Spleen (tissue), 11 donors: ENCODE data around the gene CCDC137. TPM values are rescaled to one million over a fixed set of nuclear protein-coding genes. Genes with fewer than 3 reads are reported as not detected.
A peak's percentile ranks its signal among the peaks of the same experiment; 100 is the strongest.

Source experiments
- DNase-seq: peaks from one replicate; pipeline ENCODE4 v3.0.0-alpha.2; 2020
- H3K27ac ChIP-seq, 8 donors: fragments of 200-600 bp; sonication (generic) in 7 of 8; 1 replicate in 4 of 8; 2 replicates in 4 of 8; pipeline versions ENCODE4 v1.5.0 to v1.8.0; 2016 to 2021; ENCODE audit warnings: inconsistent platforms in 4 of 8, mild to moderate bottlenecking in 4 of 8, moderate library complexity in 1 of 8
- H3K27me3 ChIP-seq, 7 donors: fragments of 200-600 bp; sonication (generic) in 6 of 7; replicated peaks in 1 of 7; 1 replicate in 4 of 7; 2 replicates in 3 of 7; pipeline versions ENCODE4 v1.5.0 to v1.8.0; 2016 to 2021; ENCODE audit warnings: inconsistent platforms in 3 of 7, mild to moderate bottlenecking in 1 of 7
- H3K36me3 ChIP-seq, 6 donors: fragments of 200-600 bp; sonication (generic) in 5 of 6; 1 replicate in 4 of 6; 2 replicates in 2 of 6; pipeline versions ENCODE4 v1.5.0 to v1.8.0; 2016 to 2021; ENCODE audit warnings: inconsistent platforms in 2 of 6
- H3K4me1 ChIP-seq, 6 donors: fragments of 200-600 bp; sonication (generic) in 5 of 6; 1 replicate in 3 of 6; 2 replicates in 3 of 6; pipeline versions ENCODE4 v1.5.0 to v1.8.0; 2016 to 2021; ENCODE audit warnings: inconsistent platforms in 3 of 6
- H3K4me3 ChIP-seq, 8 donors: fragments of 200-600 bp; sonication (generic) in 7 of 8; 1 replicate in 4 of 8; 2 replicates in 4 of 8; pipeline versions ENCODE4 v1.5.0 to v1.8.0; 2016 to 2021; ENCODE audit warnings: inconsistent platforms in 4 of 8, mild to moderate bottlenecking in 4 of 8, moderate library complexity in 2 of 8
- H3K9me3 ChIP-seq, 8 donors: fragments of 200-600 bp; sonication (generic) in 7 of 8; 1 replicate in 4 of 8; 2 replicates in 4 of 8; pipeline versions ENCODE4 v1.5.0 to v1.8.0; 2016 to 2021; ENCODE audit warnings: inconsistent platforms in 4 of 8
- CTCF ChIP-seq, 11 experiments: fragments of 200-600 bp in 7 of 11; fragments of 450-650 bp in 4 of 11; sonication (generic) in 4 of 11; IDR thresholded peaks in 8 of 11; conservative IDR thresholded peaks in 3 of 11; 1 replicate in 7 of 11; 2 replicates in 4 of 11; pipeline versions ENCODE4 v1.4.0 to v1.8.0; 2016 to 2021; ENCODE audit warnings: antibody characterized with exemption in 11 of 11, inconsistent platforms in 4 of 11, mild to moderate bottlenecking in 1 of 11
- POLR2A ChIP-seq, 3 donors: fragments of 450-650 bp; IDR thresholded peaks; one replicate each; pipeline ENCODE4 v1.5.1; 2017; ENCODE audit warnings: antibody characterized with exemption in 3 of 3, mild to moderate bottlenecking in 1 of 3
- POLR2AphosphoS5 ChIP-seq, 3 donors: sonication (generic); formaldehyde crosslinking; IDR thresholded peaks; one replicate each; pipeline ENCODE4 v1.5.1; 2017; ENCODE audit warnings: antibody characterized with exemption in 3 of 3
- WGBS, 5 donors: extraction: QIAGEN DNeasy Blood & Tissue Kit in 3 of 5; methylation state at CpG; one replicate each; pipeline versions ENCODE4 v1.1.5 to v1.1.7; 2013 to 2018; 5-methylcytosine and 5-hydroxymethylcytosine counted together
- intact Hi-C: fragments of 100-400 bp; cut with DNase I; formaldehyde crosslinking; loops from one replicate; pipeline ENCODE4 v1.15.0; 2023; ENCODE audit warnings: low total_unique reads
- polyA plus RNA-seq, 3 donors: library from polyadenylated mRNA; stranded (reverse); fragments of 200-250 nt; gene quantifications; one replicate each; pipeline ENCODE4 v1.2.1, GENCODE V29; 2013
- total RNA-seq, 7 donors: library from RNA; depleted of rRNA in 3 of 7; stranded (reverse); fragments of >200 nt in 3 of 7; fragmentation: NEBNext Ultra II Directional in 4 of 7; extraction: Animal tissue kit (Norgen Biotek cat#: 25700) in 4 of 7; gene quantifications; one replicate each; pipeline versions ENCODE4 v1.1.0 to v1.2.1, GENCODE V29; 2016 to 2021
- donor health status: healthy with polysubstance abuse.
- donor health status: DM: no; HTN: no; CAD: no; lungs with moderate emphysema.
- donor health status: DM: no; HTN: no; CAD: no.
- donor health status: Bipolar disorder and iron deficiency.
- donor health status: healthy.
- donor health status: DM: no; HTN: no; CAD: no.
- donor health status: DM: yes; HTN: yes; CAD: no.

Gene CCDC137
- total and polyA plus RNA-seq, 10 donors, result 10.7 to 40.1 (median 19.9) TPM

- H3K9me3 ChIP-seq, result peaks cover 0 to 11% (median 0%) of the 10 kb centered on the region in 8 donors
- no peak for DNase-seq
- intact Hi-C loops, result no loop called here
- peaks cover 0 to 4% (median 0%) of the 10 kb centered on the region in 6 donors for H3K4me1 ChIP-seq
- TF ChIP-seq POLR2A (IDR thresholded peaks at IDR 0.05) (no peak), CTCF (IDR thresholded peaks at IDR 0.05 in 8 of 11, conservative IDR thresholded peaks at IDR 0.05 in 3 of 11) (no peak), POLR2AphosphoS5 (IDR thresholded peaks at IDR 0.05) (no peak)
- no peaks in the 10 kb centered on the region for H3K36me3 ChIP-seq
- no peak overlapping the region for H3K27ac ChIP-seq
- WGBS, 5 donors, result 74 to 89% (median 79%) methylated on average over 12 of the region's 12 CpGs
- no peak overlapping the region for H3K4me3 ChIP-seq
- peaks cover 0 to 52% (median 36%) of the 10 kb centered on the region in 7 donors for H3K27me3 ChIP-seq
Observed at GRCh38 chr17:81646869-81647600, 19.5 kb upstream of the CCDC137 start.

GRCh38 chr17:81647640-81648012, 18.9 kb upstream of the CCDC137 start:
- peaks cover 0 to 56% (median 36%) of the 10 kb centered on the region in 7 donors for H3K27me3 ChIP-seq
- no peak for TF ChIP-seq POLR2AphosphoS5 (IDR thresholded peaks at IDR 0.05)
- no peak for TF ChIP-seq CTCF (IDR thresholded peaks at IDR 0.05 in 8 of 11, conservative IDR thresholded peaks at IDR 0.05 in 3 of 11)
- no peak for TF ChIP-seq POLR2A (IDR thresholded peaks at IDR 0.05)
- H3K36me3 ChIP-seq, result no peaks in the 10 kb centered on the region
- intact Hi-C loops, result no loop called here
- no peak overlapping the region for H3K4me3 ChIP-seq
- H3K27ac ChIP-seq, result no peak overlapping the region
- DNase-seq, result no peak
- H3K4me1 ChIP-seq, result peaks cover 0 to 6% (median 0%) of the 10 kb centered on the region in 6 donors
- 47 to 75% (median 52%) methylated on average over 14 to 21 of the region's 21 CpGs for WGBS, 5 donors
- peaks cover 0 to 11% (median 0%) of the 10 kb centered on the region in 8 donors for H3K9me3 ChIP-seq

GRCh38 chr17:81648013-81648706, 18.4 kb upstream of the CCDC137 start:
- Histone ChIP-seq H3K36me3 (no peaks in the 10 kb centered on the region), H3K27ac (no peak overlapping the region), H3K4me1 (peaks cover 0 to 11% (median 2%) of the 10 kb centered on the region in 6 donors), H3K4me3 (peak overlapping the region in 1 of 8 donors; percentile 3), H3K27me3 (peaks cover 0 to 62% (median 36%) of the 10 kb centered on the region in 7 donors), H3K9me3 (peaks cover 0 to 11% (median 0%) of the 10 kb centered on the region in 8 donors)
- TF ChIP-seq POLR2AphosphoS5 (IDR thresholded peaks at IDR 0.05) (no peak), CTCF (IDR thresholded peaks at IDR 0.05 in 8 of 11, conservative IDR thresholded peaks at IDR 0.05 in 3 of 11) (no peak), POLR2A (IDR thresholded peaks at IDR 0.05) (no peak)
- DNase-seq, result no peak
- intact Hi-C loops, result no loop called here
- WGBS, 5 donors, result 14 to 47% (median 19%) methylated on average over 8 to 78 of the region's 78 CpGs

GRCh38 chr17:81648707-81649085, 17.8 kb upstream of the CCDC137 start:
- H3K4me3 ChIP-seq, result no peak overlapping the region
- peaks cover 0 to 67% (median 36%) of the 10 kb centered on the region in 7 donors for H3K27me3 ChIP-seq
- peaks cover 0 to 11% (median 0%) of the 10 kb centered on the region in 8 donors for H3K9me3 ChIP-seq
- DNase-seq, result no peak
- peaks cover 0 to 17% (median 8%) of the 10 kb centered on the region in 6 donors for H3K4me1 ChIP-seq
- H3K27ac ChIP-seq, result no peak overlapping the region
- intact Hi-C loops, result no loop called here
- no peaks in the 10 kb centered on the region for H3K36me3 ChIP-seq
- TF ChIP-seq CTCF (IDR thresholded peaks at IDR 0.05 in 8 of 11, conservative IDR thresholded peaks at IDR 0.05 in 3 of 11), result no peak
- no peak for TF ChIP-seq POLR2A (IDR thresholded peaks at IDR 0.05)
- TF ChIP-seq POLR2AphosphoS5 (IDR thresholded peaks at IDR 0.05), result no peak
- WGBS, 5 donors, result 56 to 69% (median 66%) methylated on average over 13 to 14 of the region's 14 CpGs
